Breast epithelium (tissue), 4 donors: ENCODE measurements around the gene KANSL3. TPM values are rescaled to one million over a fixed set of nuclear protein-coding genes. Genes with fewer than 3 reads are reported as not detected.
"Not testable (repeated sequence)": the region's sequence is repeated elsewhere in the genome, so short reads cannot be mapped to it uniquely, and the experiment has no call there.

Source experiments
- DNase-seq, 2 donors: peaks; one replicate each; pipeline ENCODE4 v3.0.0-alpha.2; 2019; ENCODE audit warnings: low spot score in 2 of 2
- H3K27ac ChIP-seq, 2 donors: fragments of 200-600 bp; sonication (generic) in 1 of 2; one replicate each; pipeline ENCODE4 v1.5.1; 2016 to 2019; ENCODE audit warnings: mild to moderate bottlenecking in 1 of 2
- H3K27me3 ChIP-seq, 2 donors: fragments of 200-600 bp; sonication (generic) in 1 of 2; one replicate each; pipeline versions ENCODE4 v1.5.1 to v1.6.0; 2017 to 2019; ENCODE audit warnings: control low read depth in 1 of 2, mild to moderate bottlenecking in 1 of 2
- H3K36me3 ChIP-seq: fragments of 200-600 bp; one replicate; pipeline ENCODE4 v1.5.1; 2019
- H3K4me1 ChIP-seq, 2 donors: fragments of 200-600 bp; sonication (generic); one replicate each; pipeline ENCODE4 v1.5.1; 2016 to 2019; ENCODE audit warnings: control low read depth in 1 of 2
- H3K4me3 ChIP-seq, 3 donors: fragments of 200-600 bp; sonication (generic); 1 replicate in 2 of 3; 2 replicates in 1 of 3; pipeline ENCODE4 v1.5.1; 2016 to 2019; ENCODE audit warnings: mild to moderate bottlenecking in 3 of 3, moderate library complexity in 2 of 3
- H3K9me3 ChIP-seq, 2 donors: fragments of 200-600 bp; sonication (generic) in 1 of 2; one replicate each; pipeline ENCODE4 v1.5.1; 2016 to 2019; ENCODE audit warnings: control low read depth in 1 of 2
- POLR2A ChIP-seq: fragments of 450-650 bp; IDR thresholded peaks from one replicate; pipeline ENCODE4 v1.6.1; 2016; ENCODE audit warnings: antibody characterized with exemption, mild to moderate bottlenecking, moderate library complexity
- POLR2AphosphoS5 ChIP-seq, 3 donors: sonication (generic); formaldehyde crosslinking; IDR thresholded peaks; one replicate each; pipeline ENCODE4 v1.6.1; 2017; ENCODE audit warnings: antibody characterized with exemption in 3 of 3
- intact Hi-C: fragments of 100-400 bp; cut with DNase I; formaldehyde crosslinking; loops from one replicate; pipeline ENCODE4 v1.15.1; 2023; ENCODE audit warnings: low total_unique reads
- total RNA-seq, 3 donors: library from RNA; depleted of rRNA; stranded (reverse); fragments of >200 nt; gene quantifications; one replicate each; pipeline ENCODE4 v1.1.0, GENCODE V29; 2016
- TF ChIP-seq, protein P1 (sequence below), 3 donors: fragments of 450-650 bp; IDR thresholded peaks; one replicate each; pipeline ENCODE4 v1.5.1; 2016 to 2017; ENCODE audit warnings: antibody characterized with exemption in 3 of 3, mild to moderate bottlenecking in 3 of 3, moderate library complexity in 3 of 3

Gene KANSL3
- total RNA-seq, 3 donors from 2014 or later, result 44.2 to 64.1 (median 53.1) TPM

DNA sequence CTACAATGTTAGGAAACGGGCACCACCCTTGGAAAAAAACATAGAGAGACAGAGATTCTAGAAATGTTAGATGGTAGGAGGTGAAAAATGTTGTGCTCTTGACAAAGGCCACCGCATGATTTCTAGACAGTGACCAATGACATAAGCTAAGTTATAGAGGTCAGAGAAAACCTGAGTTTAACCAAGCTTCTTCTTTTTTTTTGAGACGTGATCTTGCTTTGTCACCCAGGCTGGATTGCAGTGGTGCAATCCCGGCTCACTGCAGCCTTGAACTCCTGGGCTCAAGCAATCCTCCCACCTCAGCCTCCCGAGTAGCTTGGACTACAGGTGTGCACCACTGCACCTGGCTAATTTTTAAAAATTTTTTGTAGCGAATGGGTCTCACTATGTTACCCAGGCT lies 17.4 kb upstream of the KANSL3 start:
- Histone ChIP-seq H3K27me3 (no peaks in the 10 kb centered on the region), H3K36me3 (no peaks in the 10 kb centered on the region), H3K27ac (no peak overlapping the region), H3K4me3 (no peak overlapping the region), H3K4me1 (no peaks in the 10 kb centered on the region), H3K9me3 (no peaks in the 10 kb centered on the region)
- no peak for DNase-seq
- intact Hi-C loops, result no loop called here
- TF ChIP-seq POLR2AphosphoS5 (IDR thresholded peaks at IDR 0.05) (no peak), POLR2A (no peak)
- TF ChIP-seq, protein P1, sequence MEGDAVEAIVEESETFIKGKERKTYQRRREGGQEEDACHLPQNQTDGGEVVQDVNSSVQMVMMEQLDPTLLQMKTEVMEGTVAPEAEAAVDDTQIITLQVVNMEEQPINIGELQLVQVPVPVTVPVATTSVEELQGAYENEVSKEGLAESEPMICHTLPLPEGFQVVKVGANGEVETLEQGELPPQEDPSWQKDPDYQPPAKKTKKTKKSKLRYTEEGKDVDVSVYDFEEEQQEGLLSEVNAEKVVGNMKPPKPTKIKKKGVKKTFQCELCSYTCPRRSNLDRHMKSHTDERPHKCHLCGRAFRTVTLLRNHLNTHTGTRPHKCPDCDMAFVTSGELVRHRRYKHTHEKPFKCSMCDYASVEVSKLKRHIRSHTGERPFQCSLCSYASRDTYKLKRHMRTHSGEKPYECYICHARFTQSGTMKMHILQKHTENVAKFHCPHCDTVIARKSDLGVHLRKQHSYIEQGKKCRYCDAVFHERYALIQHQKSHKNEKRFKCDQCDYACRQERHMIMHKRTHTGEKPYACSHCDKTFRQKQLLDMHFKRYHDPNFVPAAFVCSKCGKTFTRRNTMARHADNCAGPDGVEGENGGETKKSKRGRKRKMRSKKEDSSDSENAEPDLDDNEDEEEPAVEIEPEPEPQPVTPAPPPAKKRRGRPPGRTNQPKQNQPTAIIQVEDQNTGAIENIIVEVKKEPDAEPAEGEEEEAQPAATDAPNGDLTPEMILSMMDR (IDR thresholded peaks at IDR 0.05), result no peak

DNA sequence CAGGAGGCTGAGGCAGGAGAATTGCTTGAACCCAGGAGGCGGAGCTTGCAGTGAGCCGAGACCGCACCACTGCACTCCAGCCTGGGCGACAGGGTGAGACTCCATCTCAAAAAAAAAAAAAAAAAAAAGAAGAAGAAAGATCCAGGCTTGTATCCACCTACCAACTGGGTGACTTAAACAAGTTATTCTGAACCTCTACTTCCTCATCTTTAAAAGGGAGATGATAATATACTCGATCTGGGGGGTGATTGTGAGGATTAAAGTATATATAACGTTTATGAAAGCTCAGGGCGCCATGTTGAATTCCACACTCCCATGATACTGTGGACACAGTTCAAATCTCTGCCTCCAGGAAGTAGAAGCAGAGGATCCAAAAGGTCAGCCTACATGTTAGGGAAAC lies 16.7 kb upstream of the KANSL3 start:
- H3K27ac ChIP-seq, DNase-seq, H3K4me3 ChIP-seq, H3K9me3 ChIP-seq, intact Hi-C loops, H3K36me3 ChIP-seq, H3K4me1 ChIP-seq, H3K27me3 ChIP-seq: not testable (repeated sequence)

DNA sequence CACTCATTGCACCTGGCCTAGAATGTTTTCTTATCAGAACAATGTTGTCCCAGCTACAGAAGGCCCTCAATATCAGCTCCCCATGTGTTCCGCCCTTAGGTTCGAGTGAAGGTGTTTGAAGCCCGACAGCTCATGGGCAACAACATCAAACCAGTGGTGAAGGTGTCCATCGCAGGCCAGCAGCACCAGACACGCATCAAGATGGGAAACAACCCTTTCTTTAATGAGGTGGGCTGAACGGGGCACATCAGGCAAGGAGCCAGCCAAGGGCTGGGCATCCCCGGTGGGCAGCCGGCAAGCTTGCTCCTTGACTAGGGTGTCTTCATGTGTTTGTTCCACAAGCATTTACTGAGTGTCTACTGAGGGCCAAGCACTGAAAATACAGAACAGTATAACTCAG lies 13.7 kb upstream of the KANSL3 start:
- no peak for DNase-seq
- Histone ChIP-seq H3K27ac (no peak overlapping the region), H3K4me1 (no peaks in the 10 kb centered on the region), H3K36me3 (no peaks in the 10 kb centered on the region), H3K4me3 (no peak overlapping the region), H3K27me3 (no peaks in the 10 kb centered on the region), H3K9me3 (no peaks in the 10 kb centered on the region)
- intact Hi-C loops, result no loop called here
- TF ChIP-seq, protein P1 (IDR thresholded peaks at IDR 0.05), result no peak

DNA sequence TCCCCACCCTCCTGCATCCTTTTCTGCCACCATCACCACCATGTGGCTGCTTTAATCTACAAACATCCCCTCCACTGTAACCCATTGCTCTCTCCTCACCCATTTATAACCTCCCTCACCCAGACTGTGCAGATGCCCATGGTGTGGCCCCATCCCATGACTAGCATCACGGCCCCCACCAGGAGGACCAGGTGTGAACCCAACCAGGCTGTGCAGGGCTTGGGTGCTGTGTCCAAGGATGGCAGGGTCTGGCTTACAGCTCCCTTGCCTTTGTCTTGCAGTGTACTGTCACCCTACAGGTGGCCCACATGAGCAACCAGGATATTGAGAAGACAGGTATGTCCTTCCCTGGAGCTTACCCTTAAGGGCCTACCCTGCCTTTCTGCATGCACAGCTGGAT lies 11.2 kb upstream of the KANSL3 start:
- intact Hi-C loops, result no loop called here
- Histone ChIP-seq H3K27ac (no peak overlapping the region), H3K36me3 (no peaks in the 10 kb centered on the region), H3K27me3 (no peaks in the 10 kb centered on the region), H3K4me3 (no peak overlapping the region), H3K9me3 (no peaks in the 10 kb centered on the region), H3K4me1 (no peaks in the 10 kb centered on the region)
- TF ChIP-seq POLR2AphosphoS5 (IDR thresholded peaks at IDR 0.05) (no peak), POLR2A (no peak)
- TF ChIP-seq, protein P1 (IDR thresholded peaks at IDR 0.05), result no peak
- DNase-seq, result no peak

DNA sequence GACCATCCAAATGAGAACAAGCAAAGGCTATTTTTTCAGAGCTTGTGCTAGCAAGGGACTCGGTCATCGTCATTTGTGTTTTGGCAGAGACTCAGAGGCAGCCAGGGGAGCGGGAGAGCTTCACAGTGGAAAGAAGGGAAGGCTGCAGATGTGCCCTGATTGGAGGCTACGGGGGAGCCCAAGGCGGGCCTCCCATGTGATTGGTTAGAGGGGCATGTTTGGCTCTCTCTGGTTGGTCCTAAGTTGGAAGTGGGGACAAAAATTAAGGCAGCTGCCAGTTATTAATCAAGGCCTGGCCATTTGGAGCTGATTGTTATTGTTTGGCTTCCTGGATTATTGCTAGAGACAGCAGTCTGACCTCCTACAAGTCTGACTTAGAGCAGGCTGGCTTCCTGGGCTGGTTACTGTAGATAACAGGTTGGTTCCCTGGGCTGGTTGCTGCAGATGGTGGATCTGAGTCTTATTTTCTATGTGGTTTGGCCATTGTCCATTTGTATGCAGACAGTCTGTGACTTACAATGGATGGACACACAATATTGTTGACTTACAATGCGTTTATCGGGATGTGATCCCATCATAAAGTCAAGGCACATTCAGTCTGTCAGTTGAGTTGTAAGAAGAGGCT lies 10.3 kb upstream of the KANSL3 start:
- Histone ChIP-seq H3K27ac (no peak overlapping the region), H3K4me3 (no peak overlapping the region), H3K4me1 (no peaks in the 10 kb centered on the region), H3K36me3 (no peaks in the 10 kb centered on the region), H3K27me3 (no peaks in the 10 kb centered on the region), H3K9me3 (no peaks in the 10 kb centered on the region)
- TF ChIP-seq POLR2AphosphoS5 (IDR thresholded peaks at IDR 0.05), result no peak
- TF ChIP-seq POLR2A, result no peak
- TF ChIP-seq, protein P1 (IDR thresholded peaks at IDR 0.05), result no peak
- no peak for DNase-seq
- intact Hi-C loops, result no loop called here

DNA sequence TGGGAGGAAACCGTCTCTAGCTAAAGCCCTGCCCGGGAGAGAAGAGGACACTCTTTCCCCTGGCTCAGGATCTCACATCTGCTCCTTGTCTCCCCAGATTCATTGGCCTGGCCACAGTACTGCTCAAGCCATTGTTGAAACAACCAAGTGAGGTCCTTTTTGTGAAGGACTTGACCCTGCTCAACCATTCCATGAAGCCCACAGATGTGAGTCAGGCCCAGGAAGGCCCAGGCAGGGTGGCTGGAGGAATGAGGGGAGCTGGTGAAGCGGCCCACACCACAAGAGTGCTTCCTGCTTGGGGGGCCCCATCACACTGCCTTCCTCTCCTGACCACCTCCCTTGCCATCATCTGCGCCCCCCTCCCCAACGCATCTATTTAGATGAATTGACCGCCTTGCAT lies 9.6 kb upstream of the KANSL3 start:
- intact Hi-C loops, result no loop called here
- Histone ChIP-seq H3K4me3 (no peak overlapping the region), H3K36me3 (no peaks in the 10 kb centered on the region), H3K27ac (no peak overlapping the region), H3K9me3 (no peaks in the 10 kb centered on the region), H3K27me3 (no peaks in the 10 kb centered on the region), H3K4me1 (no peaks in the 10 kb centered on the region)
- DNase-seq, result no peak
- TF ChIP-seq, protein P1 (IDR thresholded peaks at IDR 0.05), result no peak
- TF ChIP-seq POLR2AphosphoS5 (IDR thresholded peaks at IDR 0.05), result no peak
- TF ChIP-seq POLR2A, result no peak
